ENCODE data around the gene MSTN.
"Not testable (repeated sequence)": the region's sequence is repeated elsewhere in the genome, so short reads cannot be mapped to it uniquely, and the experiment has no call there.

The MSTN gene

GRCh38 chr2:190062053-190062452 is 476 bp downstream of the MSTN start:
- DNase-seq: no peak

- peak in 1 of 2 experiments; percentile 19 for DNase-seq
Observed at GRCh38 chr2:190060626-190061025, 1.9 kb downstream of the MSTN start.

- DNase-seq: no peak
Observed at GRCh38 chr2:190060019-190060418, 2.5 kb downstream of the MSTN start.

GRCh38 chr2:190053426-190053825 is 9.1 kb downstream of the MSTN start:
- DNase-seq: no peak

- no peak for DNase-seq
Observed at GRCh38 chr2:190052307-190052706, 10.2 kb downstream of the MSTN start.

GRCh38 chr2:190051223-190051622 is 11.3 kb downstream of the MSTN start:
- DNase-seq: no peak

- no peak for DNase-seq
Observed at GRCh38 chr2:190050001-190050400, 12.5 kb downstream of the MSTN start.

- DNase-seq: no peak
Observed at GRCh38 chr2:190044866-190045265, 17.7 kb downstream of the MSTN start.

- no peak for DNase-seq
Observed at GRCh38 chr2:190043441-190043840, 19.1 kb downstream of the MSTN start.

- no peak for DNase-seq
Observed at GRCh38 chr2:190036071-190036470, 26.5 kb downstream of the MSTN start.

GRCh38 chr2:190034417-190034816 is 28.1 kb downstream of the MSTN start:
- not testable (repeated sequence) for DNase-seq

- peak; percentile 14 to 74 for DNase-seq
Observed at GRCh38 chr2:190031969-190032618, 30.4 kb downstream of the MSTN start.

- DNase-seq: peak; percentile 3 to 69
Observed at GRCh38 chr2:190023860-190024259, 38.7 kb downstream of the MSTN start.

GRCh38 chr2:190020720-190021119 is 41.8 kb downstream of the MSTN start:
- DNase-seq: no peak

- no peak for DNase-seq
Observed at GRCh38 chr2:190017837-190018236, 44.7 kb downstream of the MSTN start.

GRCh38 chr2:190015969-190016368 is 46.6 kb downstream of the MSTN start:
- DNase-seq: not testable (repeated sequence)

Data from NCI-H524 (cell line).